GM12878 (cell line): ENCODE data around the gene SFXN1. TPM values are rescaled to one million over a fixed set of nuclear protein-coding genes. Genes with fewer than 3 reads are reported as not detected.

Experiments used
- ATAC-seq: fragments of 200-7000 bp; cut with Tn5 transposase; 3 replicates; pipeline ENCODE4 v1.9.1; 2020; ENCODE audit warnings: mild to moderate bottlenecking, moderate library complexity
- BruUV-seq: library from RNA; stranded (reverse); fragments of 400-500 nt; replicated peaks from 2 replicates; lab custom pipeline; 2021; lab: Mats Ljungman, UMichigan
- CTCF ChIA-PET: fragments of 300-600 bp; sonication (Branson Sonifier 250); formaldehyde crosslinking; extraction: SDS; loops from one replicate; lab custom pipeline; 2021; ENCODE audit warnings: inconsistent platforms; lab: Yijun Ruan, JAX
- POLR2A ChIA-PET: fragments of 350-600 bp; formaldehyde crosslinking; extraction: SDS; loops from one replicate; lab custom pipeline; 2021; ENCODE audit warnings: inconsistent platforms; lab: Charles Lee
- RAD21 ChIA-PET: fragments of 300-600 bp; sonication (Branson Sonifier 250); formaldehyde crosslinking; loops from one replicate; lab custom pipeline; 2023; ENCODE audit warnings: antibody characterized with exemption; ENCODE audit not compliant: unreplicated experiment; lab: Charles Lee
- SMC1A ChIA-PET: fragments of 300-600 bp; sonication (Branson Sonifier 250); formaldehyde crosslinking; loops from one replicate; lab custom pipeline; 2023; ENCODE audit not compliant: unreplicated experiment, uncharacterized antibody; lab: Charles Lee
- DNase-seq: peaks from one replicate; pipeline ENCODE4 v3.0.0-alpha.2; 2011; ENCODE audit warnings: low read depth, low spot score
- FAIRE-seq: peaks from 3 replicates; lab custom pipeline; 2011; peaks lifted over from hg19 to GRCh38; lab: Jason Lieb, UNC
- H2AFZ ChIP-seq: 2 replicates; pipeline ENCODE4 v1.6.0; 2011; ENCODE audit warnings: low read depth, low read length, control low read depth; ENCODE audit not compliant: control insufficient read depth
- H3K27ac ChIP-seq: 2 replicates; pipeline ENCODE4 v1.5.1; 2011; ENCODE audit warnings: control low read depth; ENCODE audit not compliant: control insufficient read depth, insufficient read depth
- H3K27me3 ChIP-seq, 2 experiments: replicated peaks in 1 of 2; 2 replicates each; pipeline versions ENCODE4 v1.6.0 to v1.6.1; 2011; ENCODE audit warnings: low read length in 1 of 2; ENCODE audit not compliant: control insufficient read depth in 2 of 2, insufficient read depth in 2 of 2
- H3K36me3 ChIP-seq, 2 experiments: 2 replicates each; pipeline ENCODE4 v1.5.1; 2011; ENCODE audit warnings: low read length in 1 of 2; ENCODE audit not compliant: control insufficient read depth in 2 of 2, insufficient read depth in 2 of 2
- H3K4me1 ChIP-seq: 2 replicates; pipeline ENCODE4 v1.6.1; 2011; ENCODE audit warnings: mild to moderate bottlenecking, low read length, moderate library complexity, mixed read lengths; ENCODE audit not compliant: control insufficient read depth, insufficient read depth
- H3K4me2 ChIP-seq: 2 replicates; pipeline ENCODE4 v1.6.0; 2011; ENCODE audit warnings: control low read depth; ENCODE audit not compliant: control insufficient read depth, insufficient read depth
- H3K4me3 ChIP-seq: fragments of 200-600 bp; sonication (generic); 2 replicates; pipeline ENCODE4 v1.5.1; 2016
- H3K79me2 ChIP-seq: 2 replicates; pipeline ENCODE4 v1.6.0; 2011; ENCODE audit warnings: low read length; ENCODE audit not compliant: control insufficient read depth, insufficient read depth
- H3K9ac ChIP-seq: 2 replicates; pipeline ENCODE4 v1.8.0; 2011; ENCODE audit warnings: low read length, control low read depth, mixed read lengths; ENCODE audit not compliant: control insufficient read depth, insufficient read depth
- H3K9me3 ChIP-seq: replicated peaks from 3 replicates; pipeline ENCODE4 v1.5.1; 2011; ENCODE audit warnings: mild to moderate bottlenecking, low read length; ENCODE audit not compliant: control insufficient read depth, insufficient read depth
- H4K20me1 ChIP-seq: 2 replicates; pipeline ENCODE4 v1.6.0; 2011; ENCODE audit not compliant: control insufficient read depth, insufficient read depth
- BRCA1 ChIP-seq: IDR thresholded peaks from 2 replicates; pipeline ENCODE4 v1.6.1; 2011; ENCODE audit warnings: low read depth, low read length, improper control_type of control experiment
- CHD2 ChIP-seq: IDR thresholded peaks from 2 replicates; pipeline ENCODE4 v1.6.1; 2011; ENCODE audit warnings: low read depth, low read length, improper control_type of control experiment, borderline replicate concordance
- HDAC6 ChIP-seq: fragments of 200-600 bp; sonication (generic); IDR thresholded peaks from one replicate; pipeline ENCODE4 v1.8.0; 2017; ENCODE audit warnings: antibody characterized with exemption; ENCODE audit not compliant: unreplicated experiment
- MYB ChIP-seq: fragments of 150-350 bp; IDR thresholded peaks from 2 replicates; pipeline ENCODE4 v1.6.1; 2014; ENCODE audit warnings: mild to moderate bottlenecking, low read depth, low read length, borderline replicate concordance
- SIN3A ChIP-seq: IDR thresholded peaks from 2 replicates; pipeline ENCODE4 v1.6.1; 2012; ENCODE audit warnings: low read depth, low read length, improper control_type of control experiment
- TBL1XR1 ChIP-seq: IDR thresholded peaks from 2 replicates; pipeline ENCODE4 v1.6.1; 2012; ENCODE audit warnings: low read depth, low read length, improper control_type of control experiment
- TCF12 ChIP-seq: IDR thresholded peaks from 2 replicates; pipeline ENCODE4 v1.6.1; 2011; ENCODE audit warnings: low read depth, mild to moderate bottlenecking, low read length
- ZSCAN29 ChIP-seq: fragments of 450-650 bp; IDR thresholded peaks from 2 replicates; pipeline ENCODE4 v1.6.1; 2017; ENCODE audit warnings: mild to moderate bottlenecking, moderate library complexity
- WGBS: methylation state at CpG from one replicate; pipeline ENCODE4 v1.1.6; 2016; ENCODE audit warnings: low lambda C conversion rate; ENCODE audit not compliant: insufficient replicate concordance, insufficient coverage; ENCODE audit errors: missing lambda C conversion rate; 5-methylcytosine and 5-hydroxymethylcytosine counted together
- in situ Hi-C: fragments of 300-500 bp; cut with MboI; formaldehyde crosslinking; loops from 9 replicates; pipeline ENCODE4 v1.14.3; 2018; ENCODE audit warnings: mixed read lengths
- intact Hi-C: fragments of 100-400 bp; cut with micrococcal nuclease; formaldehyde crosslinking; loops from one replicate; pipeline ENCODE4 v1.14.2; 2022; ENCODE audit not compliant: unreplicated experiment
- polyA plus RNA-seq, 11 experiments: library from polyadenylated mRNA; depleted of rRNA in 4 of 11; unstranded in 6 of 11; stranded (reverse) in 5 of 11; fragments of >200 nt; fragmentation: Nextera tagmentation in 4 of 11; fragmentation: Illumina TruSeq in 1 of 11; extraction: Ambion mirVana in 4 of 11; extraction: Trizol in 1 of 11; gene quantifications; 1 replicate in 1 of 11; 2 replicates in 10 of 11; pipeline versions ENCODE4 v1.2.1 to v1.2.3, GENCODE V29; 2011 to 2016; ENCODE audit warnings: inconsistent platforms in 2 of 11, missing spikeins in 2 of 11, low read depth in 1 of 11
- total RNA-seq, 4 experiments: library from RNA; depleted of rRNA in 3 of 4; stranded (reverse); fragments of >200 nt in 3 of 4; fragmentation: Illumina TruSeq in 1 of 4; extraction: Trizol in 1 of 4; gene quantifications; 2 replicates each; pipeline versions ENCODE4 v1.2.1 to v1.2.3, GENCODE V29; 2013 to 2021
- TF ChIP-seq, protein P1 (sequence below): fragments of 450-650 bp; IDR thresholded peaks from 2 replicates; pipeline ENCODE4 v1.6.1; 2017; ENCODE audit warnings: antibody characterized with exemption, mild to moderate bottlenecking, moderate library complexity
- TF ChIP-seq, protein P2 (sequence below): fragments of 150-350 bp; IDR thresholded peaks from 2 replicates; pipeline ENCODE4 v1.6.1; 2014; ENCODE audit warnings: mild to moderate bottlenecking, low read depth, low read length

The SFXN1 gene
- total and polyA plus RNA-seq, 10 of the 15 experiments (the other 5 are each of a cell fraction or from before 2014, with no cell fraction given) = 18.0 to 248 (median 103) TPM

DNA sequence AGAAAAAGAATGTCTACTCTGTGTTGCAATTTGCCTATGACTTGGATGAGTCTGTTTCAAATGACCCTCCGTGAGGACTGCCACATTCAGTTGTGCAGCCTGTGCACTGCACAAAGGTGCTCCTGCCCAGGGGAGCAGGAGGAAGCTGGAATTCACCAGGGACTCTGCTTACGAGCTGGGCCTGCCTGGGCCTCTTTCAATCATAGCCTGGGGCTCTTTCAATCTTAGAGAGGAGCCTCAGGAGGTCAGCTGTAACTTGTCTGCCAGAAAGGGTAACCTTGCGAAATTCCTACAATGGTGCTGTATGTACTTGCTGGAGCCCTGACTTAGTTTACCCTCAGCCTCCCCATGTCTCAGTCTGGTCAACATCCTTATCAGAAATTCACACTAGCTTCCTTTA, 8.4 kb upstream of the SFXN1 start (continued):
- TF ChIP-seq, protein P1, sequence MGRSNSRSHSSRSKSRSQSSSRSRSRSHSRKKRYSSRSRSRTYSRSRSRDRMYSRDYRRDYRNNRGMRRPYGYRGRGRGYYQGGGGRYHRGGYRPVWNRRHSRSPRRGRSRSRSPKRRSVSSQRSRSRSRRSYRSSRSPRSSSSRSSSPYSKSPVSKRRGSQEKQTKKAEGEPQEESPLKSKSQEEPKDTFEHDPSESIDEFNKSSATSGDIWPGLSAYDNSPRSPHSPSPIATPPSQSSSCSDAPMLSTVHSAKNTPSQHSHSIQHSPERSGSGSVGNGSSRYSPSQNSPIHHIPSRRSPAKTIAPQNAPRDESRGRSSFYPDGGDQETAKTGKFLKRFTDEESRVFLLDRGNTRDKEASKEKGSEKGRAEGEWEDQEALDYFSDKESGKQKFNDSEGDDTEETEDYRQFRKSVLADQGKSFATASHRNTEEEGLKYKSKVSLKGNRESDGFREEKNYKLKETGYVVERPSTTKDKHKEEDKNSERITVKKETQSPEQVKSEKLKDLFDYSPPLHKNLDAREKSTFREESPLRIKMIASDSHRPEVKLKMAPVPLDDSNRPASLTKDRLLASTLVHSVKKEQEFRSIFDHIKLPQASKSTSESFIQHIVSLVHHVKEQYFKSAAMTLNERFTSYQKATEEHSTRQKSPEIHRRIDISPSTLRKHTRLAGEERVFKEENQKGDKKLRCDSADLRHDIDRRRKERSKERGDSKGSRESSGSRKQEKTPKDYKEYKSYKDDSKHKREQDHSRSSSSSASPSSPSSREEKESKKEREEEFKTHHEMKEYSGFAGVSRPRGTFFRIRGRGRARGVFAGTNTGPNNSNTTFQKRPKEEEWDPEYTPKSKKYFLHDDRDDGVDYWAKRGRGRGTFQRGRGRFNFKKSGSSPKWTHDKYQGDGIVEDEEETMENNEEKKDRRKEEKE = no peak
- no peak for TF ChIP-seq BRCA1
- TF ChIP-seq MYB = no peak
- no peak for TF ChIP-seq TBL1XR1

DNA sequence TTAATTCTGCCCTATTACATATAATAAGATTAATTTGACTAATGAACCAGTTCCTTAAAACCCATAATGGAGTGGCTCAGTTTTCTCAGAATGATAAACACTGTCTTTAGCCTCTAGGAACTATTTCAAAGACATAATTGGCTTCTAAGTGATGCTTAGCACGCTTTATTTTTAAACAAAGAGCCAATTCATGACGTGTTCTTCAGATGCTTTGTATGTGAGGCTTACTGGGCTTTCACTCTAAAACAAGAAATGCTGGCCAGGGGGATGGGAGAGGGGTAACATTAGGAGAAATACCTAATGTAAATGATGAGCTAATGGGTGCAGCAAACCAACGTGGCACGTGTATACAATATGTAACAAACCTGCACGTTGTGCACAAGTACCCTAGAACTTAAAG, 7.6 kb upstream of the SFXN1 start:
- ChIA-PET RAD21 (no interaction called here), SMC1A (no interaction called here), CTCF (no interaction called here), POLR2A (no interaction called here)
- Histone ChIP-seq H3K4me2 (no peak overlapping the region), H4K20me1 (no peaks in the 10 kb centered on the region), H3K9me3 (no peaks in the 10 kb centered on the region), H3K4me3 (no peak overlapping the region), H3K79me2 (no peaks in the 10 kb centered on the region), H3K27me3 (no peaks in the 10 kb centered on the region; a peak in 1 of 4 replicates), H3K36me3 (no peaks in the 10 kb centered on the region), H3K9ac (no peak overlapping the region), H2AFZ (no peak overlapping the region), H3K4me1 (no peaks in the 10 kb centered on the region), H3K27ac (no peak overlapping the region)
- WGBS = 51% methylated on average over 5 of the region's 5 CpGs
- BruUV-seq = no TSS peak
- intact Hi-C loops (no loop called here), in situ Hi-C loops (no loop called here)
- DNase-seq = no peak
- no peak for ATAC-seq
- FAIRE-seq = no peak
- TF ChIP-seq ZSCAN29 (no peak), HDAC6 (no peak), SIN3A (no peak), CHD2 (no peak), TCF12 (no peak)
- TF ChIP-seq, protein P2, sequence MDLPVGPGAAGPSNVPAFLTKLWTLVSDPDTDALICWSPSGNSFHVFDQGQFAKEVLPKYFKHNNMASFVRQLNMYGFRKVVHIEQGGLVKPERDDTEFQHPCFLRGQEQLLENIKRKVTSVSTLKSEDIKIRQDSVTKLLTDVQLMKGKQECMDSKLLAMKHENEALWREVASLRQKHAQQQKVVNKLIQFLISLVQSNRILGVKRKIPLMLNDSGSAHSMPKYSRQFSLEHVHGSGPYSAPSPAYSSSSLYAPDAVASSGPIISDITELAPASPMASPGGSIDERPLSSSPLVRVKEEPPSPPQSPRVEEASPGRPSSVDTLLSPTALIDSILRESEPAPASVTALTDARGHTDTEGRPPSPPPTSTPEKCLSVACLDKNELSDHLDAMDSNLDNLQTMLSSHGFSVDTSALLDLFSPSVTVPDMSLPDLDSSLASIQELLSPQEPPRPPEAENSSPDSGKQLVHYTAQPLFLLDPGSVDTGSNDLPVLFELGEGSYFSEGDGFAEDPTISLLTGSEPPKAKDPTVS = no peak
- TF ChIP-seq, protein P1 = no peak
